ENCODE measurements around the gene ZNF853. TPM values are rescaled to one million over a fixed set of nuclear protein-coding genes. Genes with fewer than 3 reads are reported as not detected.

The ZNF853 gene
- total RNA-seq, 1 experiment from 2014 or later = not detected

- H3K4me1 Mint-ChIP-seq (ENCODE audit: insufficient read depth, unreplicated experiment) = no peaks in the 10 kb centered on the region
- CTCF ChIA-PET = no interaction called here
- TF ChIP-seq CTCF (IDR thresholded peaks at IDR 0.05; ENCODE audit: unreplicated experiment) = no peak
- intact Hi-C loops (cut with micrococcal nuclease) = no loop called here
- peaks cover 72% of the 10 kb centered on the region for H3K36me3 Mint-ChIP-seq (ENCODE audit: insufficient read depth, unreplicated experiment)
- BruUV-seq (replicated peaks) = no TSS peak
- POLR2A ChIA-PET = no interaction called here
- no peaks in the 10 kb centered on the region for H3K9me3 Mint-ChIP-seq (ENCODE audit: unreplicated experiment)
- DNase-seq (ENCODE audit: unreplicated experiment) = no peak
- H3K27me3 Mint-ChIP-seq (ENCODE audit: insufficient read depth, unreplicated experiment) = no peaks in the 10 kb centered on the region
- no peak overlapping the region for H3K4me3 Mint-ChIP-seq (ENCODE audit: unreplicated experiment)
- no peak overlapping the region for H3K27ac Mint-ChIP-seq (ENCODE audit: low read depth, unreplicated experiment)
These were observed 31.1 kb downstream of the ZNF853 start for GRCh38 chr7:6646465-6646864.

DNA sequence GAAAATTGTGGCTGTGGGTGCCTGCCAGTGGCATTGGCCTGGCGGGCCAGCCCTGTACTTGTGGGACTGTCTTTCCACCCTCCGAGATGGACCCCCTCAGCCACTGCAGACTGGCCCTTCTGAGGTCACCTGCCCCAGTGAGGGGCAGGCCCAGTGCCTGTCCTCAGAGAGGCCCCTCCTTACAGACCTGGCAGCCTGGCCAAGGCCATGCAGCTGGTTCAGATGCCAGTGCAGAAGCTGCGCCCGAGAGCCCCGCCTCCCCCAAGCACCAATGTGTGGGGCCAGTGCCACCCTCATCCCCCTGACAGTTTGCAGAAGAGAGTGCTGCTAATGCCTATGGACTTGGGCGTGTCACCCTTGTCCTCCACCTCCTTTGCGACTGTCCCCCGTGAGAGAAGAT lies 31.7 kb downstream of the ZNF853 start:
- POLR2A ChIA-PET = no interaction called here
- H3K4me1 Mint-ChIP-seq (ENCODE audit: insufficient read depth, unreplicated experiment) = no peaks in the 10 kb centered on the region
- BruUV-seq (replicated peaks) = no TSS peak
- intact Hi-C loops (cut with micrococcal nuclease) = no loop called here
- H3K9me3 Mint-ChIP-seq (ENCODE audit: unreplicated experiment) = no peaks in the 10 kb centered on the region
- H3K4me3 Mint-ChIP-seq (ENCODE audit: unreplicated experiment) = no peak overlapping the region
- peaks cover 72% of the 10 kb centered on the region for H3K36me3 Mint-ChIP-seq (ENCODE audit: insufficient read depth, unreplicated experiment)
- no peak for DNase-seq (ENCODE audit: unreplicated experiment)
- CTCF ChIA-PET = interaction anchor here (0.6 kb wide), 1 partner anchor 342 kb away, joined by 4 read pairs; no protein-coding TSS in a partner anchor
- no peak overlapping the region for H3K27ac Mint-ChIP-seq (ENCODE audit: low read depth, unreplicated experiment)
- H3K27me3 Mint-ChIP-seq (ENCODE audit: insufficient read depth, unreplicated experiment) = no peaks in the 10 kb centered on the region
- no peak for TF ChIP-seq CTCF (IDR thresholded peaks at IDR 0.05; ENCODE audit: unreplicated experiment)

GRCh38 chr7:6647541-6647940 lies 32.1 kb downstream of the ZNF853 start:
- no peaks in the 10 kb centered on the region for H3K4me1 Mint-ChIP-seq (ENCODE audit: insufficient read depth, unreplicated experiment)
- intact Hi-C loops (cut with micrococcal nuclease) = no loop called here
- no TSS peak for BruUV-seq (replicated peaks)
- no peaks in the 10 kb centered on the region for H3K9me3 Mint-ChIP-seq (ENCODE audit: unreplicated experiment)
- CTCF ChIA-PET = interaction anchor here (0.6 kb wide), 1 partner anchor 342 kb away, joined by 4 read pairs; no protein-coding TSS in a partner anchor
- no peak overlapping the region for H3K4me3 Mint-ChIP-seq (ENCODE audit: unreplicated experiment)
- POLR2A ChIA-PET = no interaction called here
- no peaks in the 10 kb centered on the region for H3K27me3 Mint-ChIP-seq (ENCODE audit: insufficient read depth, unreplicated experiment)
- no peak for TF ChIP-seq CTCF (IDR thresholded peaks at IDR 0.05; ENCODE audit: unreplicated experiment)
- H3K36me3 Mint-ChIP-seq (ENCODE audit: insufficient read depth, unreplicated experiment) = peaks cover 71% of the 10 kb centered on the region
- no peak overlapping the region for H3K27ac Mint-ChIP-seq (ENCODE audit: low read depth, unreplicated experiment)
- DNase-seq (ENCODE audit: unreplicated experiment) = no peak

GRCh38 chr7:6648066-6648814 lies 32.8 kb downstream of the ZNF853 start:
- BruUV-seq (replicated peaks) = no TSS peak
- CTCF ChIA-PET = no interaction called here
- peaks cover 71% of the 10 kb centered on the region for H3K36me3 Mint-ChIP-seq (ENCODE audit: insufficient read depth, unreplicated experiment)

More at GRCh38 chr7:6648066-6648814, 32.8 kb downstream of the ZNF853 start:
- H3K4me1 Mint-ChIP-seq (ENCODE audit: insufficient read depth, unreplicated experiment) = no peaks in the 10 kb centered on the region
- H3K27me3 Mint-ChIP-seq (ENCODE audit: insufficient read depth, unreplicated experiment) = no peaks in the 10 kb centered on the region
- POLR2A ChIA-PET = no interaction called here
- DNase-seq (ENCODE audit: unreplicated experiment) = no peak
- intact Hi-C loops (cut with micrococcal nuclease) = no loop called here
- H3K9me3 Mint-ChIP-seq (ENCODE audit: unreplicated experiment) = no peaks in the 10 kb centered on the region
- no peak overlapping the region for H3K4me3 Mint-ChIP-seq (ENCODE audit: unreplicated experiment)
- H3K27ac Mint-ChIP-seq (ENCODE audit: low read depth, unreplicated experiment) = no peak overlapping the region
- TF ChIP-seq CTCF (IDR thresholded peaks at IDR 0.05; ENCODE audit: unreplicated experiment) = no peak
